GM19240 (cell line): ENCODE data around the gene PRR15L.
"Not testable (repeated sequence)": the region's sequence is repeated elsewhere in the genome, so short reads cannot be mapped to it uniquely, and the experiment has no call there.

Experiments used
- DNase-seq: peaks from one replicate; pipeline ENCODE4 v3.0.0; 2011; ENCODE audit warnings: low spot score; ENCODE audit not compliant: insufficient read length

Gene PRR15L, protein sequence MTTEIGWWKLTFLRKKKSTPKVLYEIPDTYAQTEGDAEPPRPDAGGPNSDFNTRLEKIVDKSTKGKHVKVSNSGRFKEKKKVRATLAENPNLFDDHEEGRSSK

GRCh38 chr17:47957591-47958490 is at the start of gene PRR15L:
PRR15L (minus strand) TSS chr17:47957883; CDS start chr17:47953234, 4,649 bp downstream.
- no peak for DNase-seq

- DNase-seq: no peak
Measured at GRCh38 chr17:48006936-48007709, 49.4 kb upstream of the PRR15L start.

- no peak for DNase-seq
Measured at GRCh38 chr17:48004983-48005382, 47.3 kb upstream of the PRR15L start.

DNA sequence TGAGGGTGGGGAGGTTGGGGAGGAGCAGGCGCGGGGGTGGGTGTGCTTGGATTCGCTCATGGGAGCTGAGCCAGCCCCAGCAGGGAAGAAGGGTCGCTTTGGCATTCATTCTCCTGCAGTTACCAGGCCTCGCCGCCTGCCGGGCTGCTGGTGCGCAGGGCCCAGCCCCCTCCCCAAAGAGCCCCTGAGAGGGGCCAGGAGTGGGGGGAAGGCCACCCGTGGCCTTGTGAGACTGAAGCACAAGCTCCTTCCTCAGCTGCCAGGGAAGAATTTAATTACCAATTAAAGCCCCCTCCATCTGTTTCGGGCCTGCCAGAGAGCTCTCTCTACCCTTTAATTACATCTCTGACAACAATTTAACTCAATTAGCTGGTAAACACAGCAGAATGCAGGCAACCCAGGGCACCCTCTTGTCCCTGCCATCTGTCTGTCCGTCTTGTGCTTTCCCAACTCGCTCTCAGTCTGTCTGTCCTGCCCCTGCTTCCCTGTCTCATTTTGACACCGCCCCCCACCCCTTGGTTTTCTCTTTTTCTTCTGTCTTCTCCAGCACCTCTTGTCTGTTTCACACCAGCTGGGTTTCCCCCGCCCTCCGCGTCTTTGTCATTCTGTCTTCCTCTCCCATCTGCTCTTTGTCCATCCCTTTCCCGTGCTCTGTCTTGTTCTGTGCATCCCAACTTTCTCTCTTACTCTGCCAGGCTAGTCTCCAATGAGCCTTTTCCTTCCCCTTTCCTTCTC is 45.9 kb upstream of the PRR15L start:
- DNase-seq: no peak

DNA sequence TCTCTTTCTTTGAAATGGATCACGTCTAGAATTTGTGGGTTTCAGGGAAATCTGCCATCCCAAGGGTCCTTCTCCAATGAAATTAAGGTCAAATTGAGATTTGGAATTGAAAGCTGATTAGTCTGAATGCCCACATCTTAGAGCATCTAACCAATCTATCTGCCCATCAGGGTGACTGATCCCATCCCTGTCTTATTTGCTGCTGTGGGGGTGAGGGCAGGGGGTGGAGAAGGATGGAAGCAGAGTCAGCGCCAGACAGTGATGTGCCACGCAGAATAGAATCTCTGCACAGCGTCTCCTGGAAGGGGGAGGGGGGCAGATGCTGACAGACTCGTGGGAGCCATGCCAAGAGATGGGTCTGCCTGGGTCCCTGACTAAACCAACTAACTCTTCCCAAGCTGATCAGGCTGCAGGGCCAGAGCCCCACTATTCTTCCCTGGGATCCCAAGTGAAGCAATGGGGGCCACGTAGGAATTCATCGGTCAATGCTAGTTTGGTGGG is 45.3 kb upstream of the PRR15L start:
- no peak for DNase-seq

DNA sequence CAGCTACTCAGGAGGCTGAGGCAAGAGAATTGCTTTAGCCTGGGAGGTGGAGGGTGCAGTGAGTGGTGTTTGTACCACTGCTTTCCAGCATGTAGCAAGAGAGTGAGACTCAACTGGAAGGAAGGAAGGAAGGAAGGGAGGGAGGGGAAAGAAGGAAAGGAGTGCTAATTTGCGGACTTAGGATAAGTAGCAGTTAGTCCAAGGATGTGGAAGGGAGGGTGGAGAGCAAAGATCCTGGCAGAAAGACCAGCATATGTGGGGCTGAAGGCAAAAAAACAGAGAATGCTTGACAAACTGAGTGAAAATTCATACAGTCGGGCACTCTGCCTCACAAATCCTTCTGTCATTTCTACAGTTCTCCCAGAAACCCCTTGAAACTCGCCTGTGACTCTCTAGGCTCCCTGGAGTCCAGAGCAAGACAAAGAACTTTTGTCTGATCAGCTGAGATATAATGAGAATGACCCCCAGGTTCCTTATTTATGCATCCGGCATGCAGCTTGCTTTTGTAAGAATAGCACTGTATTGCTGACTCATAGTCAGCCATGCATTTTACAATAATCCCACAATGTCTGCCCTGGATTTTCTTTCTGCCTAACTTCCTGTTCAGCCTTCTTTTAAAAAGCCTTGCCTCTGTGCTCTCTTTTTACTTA is 44.7 kb upstream of the PRR15L start:
- no peak for DNase-seq

- not testable (repeated sequence) for DNase-seq
Measured at GRCh38 chr17:48001657-48002056, 44.0 kb upstream of the PRR15L start.

DNA sequence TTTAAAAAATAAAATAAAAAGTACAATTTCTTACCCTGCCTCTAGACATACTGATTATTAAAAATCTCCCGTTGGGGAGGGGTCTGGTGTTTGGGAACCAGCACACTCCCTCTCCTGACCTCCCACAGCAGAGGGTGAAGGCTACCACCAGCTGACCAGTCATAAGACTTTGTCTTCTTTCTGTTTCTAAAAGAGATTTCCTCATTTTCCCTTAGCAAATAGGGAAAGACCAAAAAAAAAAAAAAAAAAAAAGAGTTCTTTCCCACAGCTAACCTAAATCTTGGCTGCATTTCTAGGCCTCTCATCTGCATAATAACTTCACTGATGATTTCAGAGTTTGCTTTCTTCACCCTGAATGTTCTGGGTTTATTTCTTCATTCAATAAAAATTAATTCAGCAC is 43.5 kb upstream of the PRR15L start:
- no peak for DNase-seq

DNA sequence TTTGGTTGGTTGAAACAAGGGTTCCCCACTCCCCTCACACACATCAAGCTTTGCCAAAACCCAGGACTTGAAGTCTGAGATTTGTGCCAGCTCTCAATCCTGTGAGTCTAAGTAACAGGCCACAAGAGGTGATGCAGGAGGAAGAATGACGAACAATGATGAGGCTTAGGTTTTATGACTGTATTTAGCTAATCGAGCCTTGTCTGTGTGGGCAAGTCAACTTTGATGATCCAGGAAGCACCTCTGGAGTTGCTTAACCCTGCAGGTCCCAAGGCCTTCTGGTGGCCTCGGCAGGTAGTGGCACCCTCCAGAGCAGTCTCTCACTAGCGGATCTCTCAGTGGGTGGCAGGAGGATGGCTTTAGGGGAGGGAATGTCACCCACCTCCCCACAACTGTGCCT is 41.9 kb upstream of the PRR15L start:
- no peak for DNase-seq

DNA sequence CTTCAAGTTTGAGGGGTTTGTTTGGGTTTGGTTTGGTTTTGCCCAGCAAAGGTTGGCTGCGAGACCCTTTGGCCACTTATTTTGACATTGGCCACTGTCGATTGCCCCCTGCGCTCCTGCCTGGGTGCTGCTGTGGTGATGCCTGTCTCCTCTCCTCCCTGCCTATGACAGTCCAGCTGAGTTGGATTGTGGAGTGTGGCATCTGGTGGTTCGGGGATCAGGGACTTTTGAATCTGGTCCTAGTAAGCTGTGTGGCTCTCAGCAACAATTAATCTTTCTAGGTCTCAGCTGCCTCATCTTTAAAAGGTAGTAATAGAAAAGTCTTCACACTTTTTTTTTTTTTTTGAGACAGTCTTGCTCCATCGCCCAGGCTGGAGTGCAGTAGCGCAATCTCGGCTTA is 40.4 kb upstream of the PRR15L start:
- no peak for DNase-seq

DNA sequence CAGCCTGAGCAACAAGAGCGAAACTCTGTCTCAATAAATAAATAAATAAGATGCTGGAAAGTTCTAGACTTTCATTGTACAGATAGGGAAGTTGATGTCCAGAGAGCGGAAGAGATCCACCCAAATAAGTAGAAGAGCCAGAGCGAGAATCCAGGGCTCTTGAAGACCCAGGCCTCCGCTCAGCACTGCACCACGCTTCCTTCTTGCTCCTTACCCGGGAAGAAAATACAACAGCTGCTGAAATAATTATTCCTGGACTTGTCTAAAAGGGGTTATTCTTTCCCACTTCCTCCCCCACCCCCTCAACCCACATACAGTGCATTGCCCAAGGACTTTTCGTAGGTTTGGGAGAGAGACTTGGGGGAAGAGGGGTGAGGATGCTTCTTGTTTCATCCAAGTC is 39.9 kb upstream of the PRR15L start:
- no peak for DNase-seq

- no peak for DNase-seq
Measured at GRCh38 chr17:47996201-47996600, 38.5 kb upstream of the PRR15L start.

- no peak for DNase-seq
Measured at GRCh38 chr17:47995241-47995935, 37.7 kb upstream of the PRR15L start.

DNA sequence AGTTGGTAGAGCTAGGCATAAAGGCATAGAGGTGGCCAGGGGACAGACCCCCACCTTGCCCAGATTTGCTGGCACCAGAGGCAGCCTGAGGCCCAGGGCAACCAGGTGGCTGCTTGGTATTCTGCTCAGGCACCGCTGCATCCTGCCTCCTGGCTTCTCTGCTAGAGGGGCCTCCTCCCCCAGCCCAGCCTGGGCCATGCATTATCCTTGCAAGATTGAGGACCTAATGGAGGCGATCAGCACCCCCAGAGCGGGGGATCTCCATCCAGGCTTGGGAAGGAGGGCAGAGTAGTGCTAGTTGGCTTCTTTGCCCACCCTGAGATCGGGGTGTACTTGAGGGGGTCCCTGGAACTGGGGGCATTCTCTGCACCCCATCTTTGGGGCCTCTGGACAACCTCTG is 37.0 kb upstream of the PRR15L start:
- no peak for DNase-seq

DNA sequence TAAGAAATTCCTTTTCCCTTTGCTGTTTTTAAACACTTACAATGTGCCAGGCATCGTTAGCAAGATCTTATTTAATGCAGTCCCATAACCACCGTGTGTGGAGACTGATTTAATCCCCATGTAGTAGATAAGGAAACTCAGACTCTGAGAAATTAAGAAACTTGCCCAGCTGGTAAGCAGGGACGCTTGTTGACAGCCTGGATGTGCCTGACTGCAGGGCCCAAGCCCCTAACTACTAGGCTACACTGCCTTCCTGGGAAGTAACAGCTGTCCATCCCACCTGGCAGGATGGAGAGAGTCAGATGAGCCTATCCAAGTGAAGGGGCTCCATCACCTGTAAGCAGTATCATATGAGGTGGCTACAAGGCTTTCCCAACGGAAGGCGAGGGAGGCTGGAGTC is 36.3 kb upstream of the PRR15L start:
- no peak for DNase-seq

DNA sequence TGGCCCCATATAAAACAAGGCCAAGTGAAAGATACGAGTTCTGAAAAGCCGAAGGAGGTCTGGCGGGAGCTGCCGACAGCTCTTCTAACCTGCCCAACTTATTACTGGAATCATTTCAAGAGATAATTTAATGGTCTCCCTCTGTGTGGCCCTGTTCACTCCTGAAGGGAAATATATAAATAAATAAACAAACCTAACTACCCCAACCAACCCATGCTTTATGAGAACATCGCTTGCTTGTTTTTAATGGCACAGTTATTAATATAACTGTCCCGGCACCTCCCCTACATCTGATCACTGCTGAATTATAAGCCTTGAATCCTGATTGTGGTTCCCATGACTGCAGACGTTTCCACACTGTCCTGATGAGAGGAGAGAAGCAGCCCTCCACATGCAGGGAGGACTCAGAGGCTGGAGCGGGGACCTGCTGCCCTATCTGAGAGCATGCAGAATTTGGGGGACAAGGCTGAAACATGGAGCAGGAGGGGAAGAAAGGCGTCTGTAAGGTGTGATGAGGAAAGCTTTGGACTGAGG is 35.4 kb upstream of the PRR15L start:
- DNase-seq: no peak

- DNase-seq: no peak
Measured at GRCh38 chr17:47992216-47992615, 34.5 kb upstream of the PRR15L start.

GRCh38 chr17:47990962-47991731 is 33.5 kb upstream of the PRR15L start:
- DNase-seq: no peak

- no peak for DNase-seq
Measured at GRCh38 chr17:47989700-47990099, 32.0 kb upstream of the PRR15L start.
